Fibroblast of gingiva (primary cell): ENCODE results near the gene CRIM1.

Experiments used
- DNase-seq: peaks from one replicate; pipeline ENCODE4 v3.0.0-alpha.2; 2011; ENCODE audit warnings: low read depth

CRIM1 gene

DNA sequence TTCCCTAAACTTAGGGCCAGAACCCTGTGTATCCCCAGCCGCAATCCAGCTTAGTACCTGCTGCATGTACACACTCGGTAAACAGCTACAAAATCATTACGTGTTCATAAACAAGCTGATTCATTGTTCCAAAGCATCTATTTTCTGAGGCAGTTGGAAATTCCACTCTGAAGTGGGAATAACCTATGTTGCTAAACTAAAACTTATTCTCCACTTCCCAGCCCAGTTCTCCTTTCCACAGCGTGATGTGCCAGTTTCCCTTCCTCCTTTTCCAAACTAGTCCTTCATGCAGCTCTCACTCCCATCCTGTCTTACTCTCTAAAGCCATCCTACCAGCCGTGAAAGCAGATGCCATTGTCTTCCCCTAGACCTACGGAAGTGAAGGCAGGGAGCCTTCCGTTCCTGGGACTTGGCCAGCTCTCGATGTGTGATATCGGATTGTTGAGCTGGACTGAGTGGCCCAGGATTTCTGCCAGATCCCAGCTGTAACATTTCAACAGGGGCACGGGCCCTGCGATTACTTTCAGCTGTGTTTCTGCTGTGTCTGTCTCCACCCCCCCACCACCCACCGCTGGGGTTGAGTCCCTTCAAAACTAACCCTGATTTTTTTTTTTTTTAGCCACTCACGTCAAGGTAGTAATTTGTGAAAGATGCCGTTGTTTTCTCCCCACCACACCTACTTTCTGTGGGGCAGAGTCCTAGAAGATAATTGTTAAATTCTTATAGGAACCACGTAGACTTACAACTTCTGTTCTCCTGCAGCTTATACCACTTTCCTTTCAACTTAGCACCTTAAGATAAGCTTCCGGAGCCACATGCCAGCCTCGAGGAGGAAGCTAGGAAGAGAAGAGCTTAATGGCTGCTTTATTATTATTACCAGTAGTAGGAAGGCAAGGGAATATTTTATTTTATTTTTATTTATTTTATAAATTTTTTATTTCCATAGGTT, 100.9 kb downstream of the CRIM1 start:
- DNase-seq = peak; percentile 83

DNA sequence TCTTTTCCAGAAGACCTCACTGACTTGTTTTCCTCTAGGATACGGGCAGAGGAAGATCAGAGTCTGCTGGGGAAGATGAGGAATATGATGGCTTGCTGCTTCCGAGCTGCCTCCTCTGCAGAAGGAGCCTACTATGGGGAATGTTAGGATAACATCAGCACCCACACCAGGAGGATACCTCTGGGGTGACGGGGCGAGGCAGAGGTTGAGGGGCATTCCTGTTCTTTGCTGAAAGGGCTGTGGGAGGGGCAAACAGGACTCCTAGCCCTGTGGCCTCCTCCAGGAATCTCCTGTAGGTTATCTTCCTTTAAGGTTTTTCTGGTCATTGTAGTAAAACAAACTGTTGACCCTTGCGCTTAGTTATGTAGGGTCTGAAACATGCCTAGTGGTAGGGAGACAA, 102.5 kb downstream of the CRIM1 start:
- no peak for DNase-seq

DNA sequence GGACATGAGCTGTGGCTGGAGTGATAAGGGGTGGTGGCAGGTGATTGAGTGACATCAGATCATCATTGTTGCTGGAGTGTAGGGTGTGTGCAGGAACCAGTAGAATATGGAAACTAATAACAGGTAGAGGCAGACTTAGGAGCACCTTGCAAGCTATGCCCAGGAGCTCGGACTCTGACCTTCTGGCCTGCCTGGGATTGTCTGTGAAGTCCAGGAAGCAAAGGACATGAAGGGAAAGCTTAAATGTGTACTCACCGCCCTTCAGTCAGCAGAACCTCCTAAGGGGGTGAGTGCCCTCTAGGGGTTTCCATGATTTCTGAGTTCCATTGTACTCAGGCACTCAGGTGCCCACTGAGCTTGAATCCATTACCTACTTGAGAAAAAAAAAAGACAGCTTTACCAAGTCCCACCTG, 104.2 kb downstream of the CRIM1 start:
- peak; percentile 36 for DNase-seq

DNA sequence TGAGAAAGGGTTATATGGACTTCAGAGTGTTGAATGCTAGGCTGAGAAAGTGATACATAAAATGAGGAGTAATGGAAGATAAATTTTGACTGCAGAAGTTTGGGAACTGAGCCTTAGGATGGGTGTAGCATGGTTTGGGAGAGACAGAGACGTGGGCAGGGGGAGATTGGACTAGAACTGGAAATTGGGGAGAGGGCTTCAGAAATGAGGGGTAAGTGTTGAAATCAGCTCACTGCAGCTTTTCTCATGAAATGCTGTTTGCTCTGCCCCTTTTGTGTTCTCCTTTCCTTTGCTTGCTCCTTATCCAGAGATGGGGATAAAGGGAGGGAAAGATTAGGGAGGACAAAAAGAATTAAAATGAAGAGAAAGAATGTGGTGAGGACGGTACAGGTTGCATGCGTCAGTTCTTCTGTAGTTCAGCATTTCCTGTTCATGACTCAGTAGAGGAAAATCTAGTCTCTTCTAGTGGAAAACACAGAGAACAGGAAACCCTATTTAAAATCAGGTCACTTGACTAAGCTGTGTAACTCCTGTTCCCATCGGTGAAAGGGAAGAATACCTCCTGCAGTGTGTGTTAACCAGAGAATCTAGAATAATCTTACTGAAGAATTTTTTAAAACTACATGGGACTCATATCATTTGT, 105.6 kb downstream of the CRIM1 start:
- DNase-seq = peak; percentile 80

DNA sequence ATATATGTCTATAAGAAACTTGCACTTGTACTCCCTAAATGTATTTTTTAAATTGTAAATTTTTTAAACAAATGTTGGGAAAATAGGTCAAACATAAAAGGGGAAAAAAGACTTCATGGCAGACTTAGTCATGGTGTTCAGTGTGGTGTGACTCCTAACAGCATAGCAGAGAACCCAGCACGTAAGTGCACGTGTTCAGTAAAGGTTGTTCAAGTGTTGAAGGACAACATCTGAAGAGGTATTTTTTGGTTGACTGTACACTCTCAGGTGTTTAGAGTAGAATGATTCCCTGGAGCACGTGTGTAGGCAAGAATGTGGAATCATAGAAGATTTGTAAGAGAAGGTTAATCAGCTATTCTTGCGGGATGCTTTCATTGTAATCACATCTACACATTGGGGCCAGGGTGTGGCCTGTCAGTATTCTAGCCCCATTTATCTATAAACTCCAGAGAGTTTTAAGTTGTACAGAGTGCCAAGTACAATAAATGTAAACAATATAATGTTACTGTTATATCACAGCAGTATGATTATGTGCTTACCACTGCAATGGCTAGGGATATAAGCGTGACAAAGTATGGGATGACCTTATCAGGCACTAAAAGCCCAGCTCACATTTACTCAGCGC, 106.8 kb downstream of the CRIM1 start:
- DNase-seq = no peak

DNA sequence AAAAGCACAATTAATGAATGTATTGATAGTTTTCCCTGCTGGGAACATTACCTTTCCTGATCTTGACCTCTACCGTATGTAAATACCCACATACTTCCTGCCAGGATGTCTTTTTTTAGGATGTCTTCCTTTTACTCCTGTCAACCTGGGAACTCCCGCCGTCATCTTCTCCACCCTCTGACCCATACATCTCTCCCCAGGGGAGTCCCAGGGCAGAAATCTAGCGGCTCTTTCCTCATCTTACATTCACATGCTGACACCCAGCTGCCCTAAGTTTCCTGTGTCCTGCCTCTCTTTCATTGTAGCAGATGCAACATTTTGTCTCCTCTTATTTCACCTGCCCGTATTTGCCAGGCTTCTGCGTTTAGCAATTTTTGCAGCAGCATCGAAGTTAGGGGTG, 107.8 kb downstream of the CRIM1 start:
- no peak for DNase-seq

DNA sequence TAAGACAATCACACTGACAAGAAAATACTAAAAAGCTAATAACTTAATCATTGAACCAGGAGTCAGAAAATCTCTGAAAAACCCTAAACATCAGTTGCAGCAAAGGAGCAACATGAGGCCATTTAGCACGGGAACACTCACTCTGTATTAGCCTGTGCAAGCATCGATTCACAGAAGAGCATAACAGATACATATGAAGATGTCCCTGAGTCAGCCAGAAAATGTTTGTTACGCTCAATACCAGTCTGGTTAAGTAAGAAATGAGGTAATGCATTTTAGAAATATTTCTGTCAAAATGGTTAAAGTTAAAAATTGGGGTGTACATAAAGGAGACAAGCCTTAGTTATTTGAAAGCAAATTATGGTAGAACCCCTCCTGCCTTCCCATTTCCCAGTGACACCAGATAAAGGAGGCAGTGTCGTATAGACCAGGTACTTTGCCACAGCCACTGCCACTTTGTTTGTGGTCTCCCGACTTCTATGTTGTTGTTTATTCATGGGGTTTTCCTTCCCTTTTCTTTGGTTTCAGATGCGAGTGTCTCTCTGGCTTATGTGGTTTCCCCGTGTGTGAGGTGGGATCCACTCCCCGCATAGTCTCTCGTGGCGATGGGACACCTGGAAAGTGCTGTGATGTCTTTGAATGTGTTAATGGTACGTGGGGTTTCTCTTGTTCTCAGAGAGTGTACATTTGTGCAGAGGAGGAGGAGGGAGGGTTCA, 108.6 kb downstream of the CRIM1 start:
- no peak for DNase-seq

DNA sequence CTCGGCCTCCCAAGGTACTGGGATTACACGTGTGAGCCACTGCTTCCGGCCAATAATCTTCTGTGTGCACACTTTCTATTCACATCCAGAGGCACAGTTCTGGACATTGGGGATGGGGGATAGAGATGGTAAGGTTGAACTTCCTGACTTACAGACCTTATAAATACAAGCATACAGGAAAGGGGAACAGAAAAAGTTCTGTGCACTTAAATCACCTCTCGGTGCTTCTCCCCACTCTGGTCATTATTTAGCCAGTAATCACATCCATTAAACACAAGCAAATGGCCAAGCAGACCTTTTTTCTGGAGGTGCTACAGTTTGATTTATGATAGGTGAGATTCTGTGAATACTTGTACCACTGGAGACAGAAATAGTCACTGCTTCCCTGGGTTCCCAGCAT, 110.6 kb downstream of the CRIM1 start:
- DNase-seq = no peak

DNA sequence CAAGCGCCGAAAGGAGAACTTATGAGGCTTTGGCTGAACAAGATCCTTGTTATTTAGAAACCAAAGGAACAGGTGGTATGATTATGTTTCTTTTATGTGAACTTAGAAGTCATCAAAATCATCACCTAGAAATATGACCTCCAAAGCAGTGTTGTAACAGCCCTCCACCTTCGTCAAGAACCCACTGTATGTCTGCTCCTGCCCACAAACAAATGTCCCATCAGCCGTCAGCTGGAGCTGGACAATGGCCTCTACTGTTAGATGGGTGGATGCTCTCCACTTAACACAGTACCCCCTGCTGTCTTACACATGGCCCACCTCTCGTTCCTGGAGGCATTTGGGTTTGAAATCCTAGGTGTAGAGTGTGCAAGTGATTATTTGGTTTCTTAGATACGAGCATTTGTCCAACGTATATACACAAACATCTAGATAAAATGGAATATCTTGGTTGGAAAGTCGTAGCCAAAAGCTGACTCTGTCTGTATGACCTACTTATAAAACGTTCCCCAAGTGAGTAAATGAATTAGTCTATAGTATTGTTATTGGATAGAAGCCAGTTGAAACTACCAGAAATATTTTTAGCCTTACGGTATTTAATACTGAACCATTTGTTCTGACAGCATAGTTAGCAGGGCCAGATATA, 113.0 kb downstream of the CRIM1 start:
- DNase-seq = peak; percentile 43

DNA sequence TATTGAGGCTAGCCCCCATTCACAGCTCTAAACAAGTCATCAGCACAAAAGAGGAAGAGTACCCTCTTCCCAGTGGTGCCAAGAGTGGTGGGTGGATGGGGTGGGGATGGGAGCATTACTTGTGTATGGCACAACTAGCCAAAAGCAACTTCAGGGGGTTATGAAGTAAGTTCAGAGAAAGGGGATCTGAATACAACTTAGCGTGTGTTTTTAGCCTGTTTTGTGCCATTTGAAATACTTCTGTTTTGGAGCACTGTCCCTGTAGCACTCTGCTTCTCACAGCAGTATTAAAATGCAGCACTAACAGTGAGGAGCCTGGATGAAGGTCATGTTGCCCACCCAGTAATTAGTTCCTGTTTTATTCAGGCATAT, 113.5 kb downstream of the CRIM1 start:
- no peak for DNase-seq

DNA sequence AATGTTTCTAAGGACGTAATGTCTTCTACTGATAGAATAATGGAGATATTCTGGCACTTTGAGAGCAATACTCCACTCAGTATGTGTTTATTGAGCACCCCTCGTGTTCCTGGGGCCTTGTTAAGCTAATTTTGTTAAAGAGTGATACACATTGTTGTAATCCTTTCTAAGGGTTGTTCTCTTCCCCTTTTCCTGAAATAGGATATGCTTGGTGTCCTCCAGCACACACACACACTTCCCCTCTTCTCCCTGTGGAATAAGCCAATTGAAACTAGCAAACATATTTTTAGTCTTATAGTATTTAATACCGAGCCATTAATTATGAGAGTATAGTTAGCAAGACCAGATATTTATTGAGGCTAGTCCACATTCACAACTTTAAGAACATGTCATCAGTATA, 114.1 kb downstream of the CRIM1 start:
- DNase-seq = peak; percentile 43

DNA sequence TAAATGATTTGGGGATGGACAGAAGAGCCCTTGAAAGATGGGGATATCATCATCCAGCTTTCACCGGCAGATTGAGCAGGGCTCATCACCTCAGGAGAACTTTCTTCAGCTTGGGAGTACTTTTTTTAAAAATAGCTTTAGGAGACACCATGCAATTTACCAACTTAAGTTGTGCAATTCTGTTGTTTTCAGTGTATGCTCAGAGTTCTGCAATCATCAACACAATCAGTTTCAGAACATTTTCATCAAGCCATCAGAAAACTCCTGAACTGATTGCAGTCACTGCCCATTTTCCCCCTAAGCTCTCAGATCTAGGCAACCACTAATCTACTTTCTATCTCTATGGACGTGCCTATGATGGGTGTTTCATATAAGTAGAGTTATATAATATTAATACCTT, 117.7 kb downstream of the CRIM1 start:
- DNase-seq = peak; percentile 76

DNA sequence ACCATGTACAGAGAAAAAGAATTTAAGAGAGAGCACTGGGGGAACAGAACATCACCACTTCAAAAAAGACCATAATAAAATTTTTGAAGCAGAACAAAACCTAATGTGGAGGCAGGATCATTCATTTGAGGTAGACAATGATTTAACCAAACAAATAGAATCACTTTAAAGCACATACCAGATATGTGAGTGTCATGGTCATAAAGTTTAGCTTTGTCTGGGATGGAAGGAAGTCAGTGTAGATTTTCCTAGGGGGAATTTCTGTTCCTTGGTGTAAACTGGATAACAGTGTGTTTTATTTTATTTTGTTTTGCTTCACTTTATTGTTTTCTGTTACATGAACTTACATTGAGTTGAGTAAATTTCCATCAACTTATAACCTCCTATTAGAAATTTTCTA, 120.8 kb downstream of the CRIM1 start:
- no peak for DNase-seq

DNA sequence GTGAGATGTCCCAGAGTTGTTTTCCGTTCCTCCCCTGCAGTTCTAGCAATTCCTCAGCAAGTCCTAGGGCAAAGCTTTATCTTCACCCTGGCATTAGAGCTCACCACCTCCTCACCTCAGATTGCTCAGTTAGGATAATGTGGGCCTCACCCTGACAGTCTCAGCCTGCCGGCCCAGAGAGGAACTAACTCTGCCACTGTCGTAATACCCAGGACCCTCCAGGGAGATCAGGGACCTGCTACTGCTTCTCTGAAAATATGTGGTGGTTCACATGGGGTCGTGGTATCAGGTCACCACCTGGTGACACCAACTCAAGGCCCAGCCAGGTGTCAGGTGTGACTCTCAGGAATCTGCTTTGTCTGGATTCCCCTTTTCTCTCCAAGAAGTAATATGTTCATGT, 121.7 kb downstream of the CRIM1 start:
- no peak for DNase-seq

DNA sequence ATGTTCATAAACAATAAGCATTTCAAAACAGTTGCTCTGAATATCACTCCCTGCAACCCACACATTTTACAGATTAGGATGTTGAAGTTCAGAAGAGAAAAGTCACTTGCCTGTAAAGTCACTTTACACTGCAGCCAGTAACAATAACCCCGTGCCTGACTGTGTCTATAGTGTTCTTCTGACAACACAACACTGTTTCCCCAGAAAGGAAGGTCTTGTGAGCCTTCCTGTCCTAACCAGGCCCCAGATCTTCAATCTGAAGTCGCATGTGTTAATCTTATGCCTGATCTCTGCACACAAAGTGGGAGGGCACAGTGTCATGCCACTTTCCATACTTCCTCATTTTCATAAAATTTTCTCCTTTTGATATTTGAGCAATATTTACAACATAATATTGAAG, 122.2 kb downstream of the CRIM1 start:
- no peak for DNase-seq

DNA sequence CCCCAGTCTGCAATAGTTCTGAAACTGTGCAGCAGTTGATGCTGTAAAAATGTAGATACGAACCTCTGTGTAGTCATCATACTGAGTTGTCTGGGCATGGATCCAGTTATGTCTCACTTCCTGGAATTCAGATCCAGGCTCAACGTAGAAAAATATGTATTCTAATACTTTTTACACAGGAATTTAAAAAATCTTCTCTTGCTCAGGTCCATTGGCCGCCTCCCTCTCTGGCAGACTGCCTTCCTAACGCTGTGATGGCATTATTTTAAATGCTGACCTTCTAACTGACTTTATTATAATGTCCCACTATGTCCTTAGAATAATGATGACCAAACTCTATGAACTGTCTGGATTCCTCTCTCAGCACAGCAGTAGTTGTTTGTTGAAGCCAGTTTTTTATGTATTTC, 122.8 kb downstream of the CRIM1 start:
- DNase-seq = peak; percentile 70

DNA sequence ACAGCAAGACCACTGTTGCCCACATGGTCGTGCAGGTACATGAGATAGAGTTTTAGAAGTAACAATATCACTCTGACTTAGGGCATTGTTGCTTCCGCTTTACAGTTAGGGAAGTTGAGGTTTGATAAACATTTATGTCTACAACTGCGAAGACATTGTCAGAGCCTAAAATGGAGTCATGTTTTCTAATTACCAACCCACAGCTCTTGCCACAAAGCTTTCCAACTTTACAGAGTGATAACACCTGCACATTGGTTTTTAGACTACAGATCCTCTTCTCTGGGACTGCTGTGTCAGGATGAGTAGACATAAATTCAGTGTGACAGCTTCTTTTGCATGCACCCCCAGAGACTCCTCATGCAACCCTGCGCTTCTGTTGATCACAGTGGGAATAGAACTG, 123.4 kb downstream of the CRIM1 start:
- DNase-seq = no peak

DNA sequence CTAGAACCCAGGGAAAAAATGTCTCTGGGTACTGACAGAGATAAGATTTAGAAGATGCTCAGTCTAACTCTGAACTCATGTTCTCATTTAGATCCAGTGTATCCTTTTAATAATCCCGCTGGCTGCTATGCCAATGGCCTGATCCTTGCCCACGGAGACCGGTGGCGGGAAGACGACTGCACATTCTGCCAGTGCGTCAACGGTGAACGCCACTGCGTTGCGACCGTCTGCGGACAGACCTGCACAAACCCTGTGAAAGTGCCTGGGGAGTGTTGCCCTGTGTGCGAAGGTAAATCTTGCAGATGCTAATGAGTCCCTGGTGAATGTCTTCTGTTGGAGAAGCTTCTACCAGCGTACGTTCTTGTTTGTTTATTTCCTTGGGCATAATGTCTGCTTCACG, 123.8 kb downstream of the CRIM1 start:
- DNase-seq = no peak

DNA sequence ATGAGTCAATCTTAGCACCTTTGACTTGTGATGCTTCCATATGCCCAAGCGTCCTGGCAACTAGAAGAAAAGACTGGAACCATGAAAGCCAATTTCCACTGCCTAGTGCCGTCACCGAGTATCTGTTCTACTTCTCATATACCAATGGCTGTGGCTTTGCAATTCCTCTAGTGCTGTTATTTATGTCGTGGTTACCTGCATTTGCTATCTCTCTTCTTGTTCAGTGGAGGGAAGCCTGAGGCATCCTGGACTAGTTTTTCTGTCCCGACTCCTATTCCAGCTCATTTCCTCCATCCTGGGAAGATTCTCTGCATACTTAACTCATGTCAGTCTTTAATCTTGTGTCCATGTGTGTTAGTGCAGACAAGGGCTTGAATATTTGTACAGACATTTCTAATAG, 124.5 kb downstream of the CRIM1 start:
- no peak for DNase-seq

DNA sequence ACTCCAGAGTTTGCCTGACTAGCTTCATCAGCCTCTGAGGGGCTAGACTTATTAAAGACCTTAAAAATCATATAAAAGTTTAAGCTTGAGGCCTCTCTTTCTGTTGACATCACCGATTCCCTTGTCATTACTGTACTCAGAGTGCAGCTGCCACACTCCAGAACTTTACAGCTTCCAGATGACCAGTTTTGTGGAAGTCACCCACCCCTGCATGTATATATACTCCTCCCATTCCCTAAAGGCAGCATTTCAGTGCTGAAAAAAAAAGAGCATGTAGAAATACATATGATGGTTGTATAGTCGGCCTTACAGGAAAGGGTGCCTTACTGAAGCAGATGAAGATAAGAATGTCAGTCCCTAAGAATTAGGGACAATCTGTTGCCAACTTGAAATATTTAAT, 125.1 kb downstream of the CRIM1 start:
- DNase-seq = no peak

DNA sequence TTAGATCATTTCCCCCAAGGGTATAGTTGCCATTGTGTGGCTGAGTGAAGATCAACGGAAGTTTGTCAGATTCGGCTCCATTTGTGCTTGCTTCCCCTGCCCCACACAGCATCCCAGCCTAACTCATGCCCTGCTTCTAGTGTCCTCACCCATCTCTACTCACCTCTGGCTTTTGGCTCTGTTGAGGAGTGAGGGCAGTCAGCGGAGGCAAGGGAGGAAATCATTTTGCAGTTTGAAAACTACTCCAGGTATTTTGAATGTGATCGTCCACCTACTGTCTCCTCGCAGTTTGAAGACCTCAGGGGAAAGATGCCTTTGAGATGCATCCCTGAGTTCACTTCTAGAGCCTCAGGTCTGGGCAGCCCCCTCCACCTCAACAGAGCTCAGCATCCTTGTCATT, 126.1 kb downstream of the CRIM1 start:
- no peak for DNase-seq
